GM12865 (cell line): ENCODE data around the gene IRF7.
A peak's percentile ranks its signal among the peaks of the same experiment; 100 is the strongest.

Experiments
- DNase-seq: peaks from one replicate; pipeline ENCODE4 v3.0.0; 2010; ENCODE audit warnings: low read depth
- H3K4me3 ChIP-seq: 2 replicates; pipeline ENCODE4 v1.5.1; 2011; ENCODE audit warnings: mild to moderate bottlenecking, low read depth, low read length, control low read depth
- CTCF ChIP-seq: IDR thresholded peaks from 2 replicates; pipeline ENCODE4 v1.5.1; 2011; ENCODE audit warnings: low read length, control low read depth, low read depth, inconsistent platforms; ENCODE audit not compliant: insufficient read depth; ENCODE audit errors: missing control alignments

IRF7 gene

DNA sequence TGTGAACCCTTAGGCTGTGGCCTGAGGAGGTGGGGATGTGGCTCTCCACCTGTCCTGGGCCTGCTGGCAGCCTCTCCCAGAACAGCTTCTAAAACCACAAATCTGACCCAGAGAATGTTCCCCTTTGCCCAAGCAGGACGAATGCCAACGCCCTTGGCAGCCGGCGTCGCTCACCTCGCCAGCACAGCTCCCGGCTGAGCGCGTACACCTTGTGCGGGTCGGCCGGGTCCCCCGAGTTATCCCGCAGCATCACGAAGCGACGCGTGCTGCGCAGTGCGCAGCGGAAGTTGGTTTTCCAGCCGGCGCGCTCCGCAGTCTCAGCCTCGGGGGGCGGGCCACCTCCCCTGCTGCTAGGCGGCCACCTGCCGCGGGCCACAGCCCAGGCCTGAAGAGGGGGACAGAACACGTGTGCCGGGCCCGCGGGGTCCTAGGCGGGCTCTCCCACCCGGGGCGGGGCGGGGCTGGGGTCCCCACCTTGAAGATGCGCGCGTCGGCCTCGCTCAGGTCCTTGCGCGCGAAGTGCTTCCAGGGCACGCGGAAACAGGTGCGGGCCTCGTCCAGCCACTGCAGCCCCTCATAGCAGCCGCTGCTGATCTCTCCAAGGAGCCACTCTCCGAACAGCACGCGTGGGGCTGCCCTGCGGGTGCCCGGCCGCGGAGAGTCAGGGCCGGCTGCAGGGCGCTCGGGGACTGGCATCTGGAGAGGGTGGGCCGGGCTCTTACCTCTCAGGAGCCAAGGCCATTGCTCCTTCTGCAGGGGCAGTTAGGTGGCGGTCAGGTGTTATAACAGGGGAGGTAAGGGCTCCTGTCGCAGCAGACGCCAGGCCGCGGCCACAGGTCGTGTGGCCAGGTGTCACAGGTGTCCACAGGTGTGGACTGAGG lies 887 bp downstream of the IRF7 start:
- H3K4me3 ChIP-seq: peak overlapping the region; percentile 69
- no peak for DNase-seq
- TF ChIP-seq CTCF: no peak

- peak overlapping the region; percentile 69 for H3K4me3 ChIP-seq
- TF ChIP-seq CTCF: no peak
- no peak for DNase-seq
These were observed 1.6 kb downstream of the IRF7 start for GRCh38 chr11:614021-614622.

- TF ChIP-seq CTCF: no peak
- peak overlapping the region; percentile 69; the same call in 1 of the 2 replicates for H3K4me3 ChIP-seq
- DNase-seq: peak; percentile 69
These were observed 2.3 kb downstream of the IRF7 start for GRCh38 chr11:613369-613968.

- no peak for DNase-seq
- H3K4me3 ChIP-seq: no peak overlapping the region
- TF ChIP-seq CTCF: no peak
These were observed 2.8 kb downstream of the IRF7 start for GRCh38 chr11:612961-613300.

- peak; percentile 64 for DNase-seq
- TF ChIP-seq CTCF: peak; percentile 11
- H3K4me3 ChIP-seq: no peak overlapping the region
These were observed 3.4 kb downstream of the IRF7 start for GRCh38 chr11:612201-612960.

- no peak for DNase-seq
- H3K4me3 ChIP-seq: no peak overlapping the region
- TF ChIP-seq CTCF: no peak
These were observed 4.5 kb downstream of the IRF7 start for GRCh38 chr11:611001-611996.
